HG03520 (cell line): ENCODE measurements around the gene PRRT3.

ENCODE experiments used
- ATAC-seq: cut with Tn5 transposase; IDR thresholded peaks from one replicate; pipeline ENCODE4 v1.9.1; 2021; ENCODE audit warnings: mild to moderate bottlenecking, moderate library complexity; ENCODE audit not compliant: unreplicated experiment

The PRRT3 gene

DNA sequence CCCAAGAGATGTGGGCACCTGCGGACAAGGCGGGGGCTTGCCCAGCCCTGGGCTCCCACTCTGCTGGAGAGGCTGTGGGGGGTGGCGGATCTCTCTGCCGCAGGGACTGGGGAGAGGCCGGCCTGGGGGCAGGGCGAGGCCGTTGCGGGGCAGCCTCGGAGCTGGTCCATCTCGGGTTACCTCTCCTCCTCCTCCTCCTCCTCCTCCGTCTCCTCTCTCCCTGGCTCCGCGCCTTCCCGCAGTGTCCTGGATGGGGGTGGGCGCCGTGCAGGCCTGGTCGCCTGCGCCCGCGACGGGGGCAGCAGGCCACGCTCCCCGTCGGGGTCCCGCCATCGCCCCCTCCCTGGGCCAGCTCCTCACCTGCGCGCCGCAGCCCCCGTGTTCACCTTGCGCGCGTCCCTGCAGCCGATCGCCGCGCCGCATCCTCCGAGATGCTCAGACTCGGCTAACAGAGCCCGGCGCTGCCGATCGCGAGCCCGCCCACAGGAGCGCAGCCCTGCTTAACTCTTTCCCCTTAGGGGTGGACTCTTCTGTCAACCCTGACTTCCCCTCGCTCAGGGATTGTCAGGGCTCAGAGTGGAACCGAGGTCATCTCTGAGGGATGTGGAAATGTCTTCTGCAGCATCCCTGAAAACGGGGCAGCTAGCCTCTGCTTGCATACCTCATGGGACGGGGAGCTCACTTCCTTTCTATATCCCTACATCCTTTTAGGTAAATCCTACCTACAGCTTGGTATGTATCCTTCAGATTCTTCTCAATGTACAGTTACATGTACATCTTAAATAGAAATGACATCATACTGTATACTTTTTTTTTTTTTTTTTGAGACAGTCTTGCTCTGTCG is at the start of gene PRRT3:
TSS of gene PRRT3 (minus strand) at position 447 of the 844 bp plus-strand sequence. CDS start 2,293 bp downstream, outside the sequence.
- peak; percentile 87 for ATAC-seq

- ATAC-seq = no peak
These were observed 48.5 kb upstream of the PRRT3 start for GRCh38 chr3:10000686-10001085.

DNA sequence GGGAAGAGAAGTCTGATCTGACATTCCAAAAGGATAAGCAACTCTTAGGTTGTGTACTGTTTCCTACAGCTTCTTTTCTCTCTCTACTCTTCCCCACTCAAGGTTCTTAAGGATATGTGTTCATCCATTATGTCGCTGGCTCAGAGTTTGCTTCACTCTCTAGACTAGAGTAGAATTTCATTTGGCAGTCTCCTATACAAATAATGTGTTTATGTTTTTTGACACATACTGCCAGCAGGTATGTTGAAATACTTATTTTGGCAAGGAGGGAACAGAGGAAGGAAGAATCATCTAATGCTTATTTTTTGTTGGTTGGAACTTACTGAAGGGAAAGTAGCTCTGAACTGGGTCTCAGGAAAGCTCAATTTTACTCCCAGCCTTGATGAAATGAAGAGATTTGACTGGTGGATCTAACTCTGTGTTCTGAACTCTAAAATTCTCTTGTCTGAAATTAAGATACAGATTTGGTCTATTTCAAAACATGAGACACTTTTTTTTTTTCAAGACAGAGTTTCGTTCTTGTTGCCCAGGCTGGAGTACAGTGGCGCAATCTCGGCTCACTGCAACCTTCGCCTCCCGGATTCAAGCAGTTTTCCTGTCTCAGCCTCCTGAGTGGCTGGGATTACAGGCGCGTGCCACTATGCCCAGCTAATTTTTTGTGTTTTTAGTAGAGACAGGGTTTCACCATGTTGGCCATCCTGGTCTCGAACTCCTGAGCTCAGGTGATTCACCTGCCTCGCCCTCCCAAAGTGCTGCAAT is 42.1 kb upstream of the PRRT3 start:
- no peak for ATAC-seq

GRCh38 chr3:9986230-9986725 is 34.1 kb upstream of the PRRT3 start:
- ATAC-seq = peak; percentile 32

- ATAC-seq = no peak
These were observed 28.0 kb upstream of the PRRT3 start for GRCh38 chr3:9980251-9980650.

- no peak for ATAC-seq
These were observed 26.6 kb upstream of the PRRT3 start for GRCh38 chr3:9978710-9979305.

DNA sequence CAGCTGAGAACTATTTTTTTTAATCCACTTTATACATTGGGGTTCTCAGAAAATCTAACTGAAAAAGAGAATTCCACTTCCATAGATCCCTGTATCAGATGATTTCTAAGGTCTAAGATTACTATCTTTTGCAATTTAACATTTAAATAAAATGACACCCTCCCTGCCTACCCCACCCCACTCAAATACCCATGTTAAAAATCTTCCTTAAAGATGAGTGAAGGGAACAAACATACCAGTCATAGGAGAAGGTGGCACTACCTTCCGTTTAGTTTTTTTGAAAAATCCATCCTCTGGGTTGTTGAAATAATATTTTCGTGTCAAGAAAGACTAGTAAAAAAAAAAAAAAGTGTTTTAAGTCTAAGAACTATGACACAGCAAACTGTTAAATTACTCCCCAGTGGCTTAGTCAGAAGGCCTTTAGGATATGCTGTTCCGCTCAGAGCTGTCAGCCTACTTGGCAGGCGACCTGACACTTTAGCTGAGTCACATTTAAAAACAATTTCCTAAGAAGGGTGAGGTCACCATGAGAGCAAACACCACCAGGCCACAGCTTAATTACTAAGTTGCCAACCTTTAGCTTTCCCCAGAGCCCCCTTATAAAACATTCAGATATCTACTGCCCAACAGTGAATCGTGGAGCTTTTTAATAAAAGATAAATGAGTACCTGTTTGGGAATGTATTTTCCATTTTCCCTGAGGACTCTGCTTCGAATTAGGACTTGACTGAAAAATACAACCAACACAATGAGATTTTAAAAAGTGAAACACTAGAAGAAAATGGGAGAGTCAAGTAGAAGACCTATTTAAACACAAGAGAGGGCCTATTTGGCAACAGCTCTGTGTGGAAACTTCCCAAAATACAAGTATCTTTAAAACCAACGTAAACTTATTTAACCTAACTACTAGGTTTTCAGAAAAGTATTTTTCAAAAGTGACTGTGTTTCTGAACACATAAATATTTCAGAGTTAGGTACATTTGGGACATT is 24.8 kb upstream of the PRRT3 start:
- ATAC-seq = no peak

DNA sequence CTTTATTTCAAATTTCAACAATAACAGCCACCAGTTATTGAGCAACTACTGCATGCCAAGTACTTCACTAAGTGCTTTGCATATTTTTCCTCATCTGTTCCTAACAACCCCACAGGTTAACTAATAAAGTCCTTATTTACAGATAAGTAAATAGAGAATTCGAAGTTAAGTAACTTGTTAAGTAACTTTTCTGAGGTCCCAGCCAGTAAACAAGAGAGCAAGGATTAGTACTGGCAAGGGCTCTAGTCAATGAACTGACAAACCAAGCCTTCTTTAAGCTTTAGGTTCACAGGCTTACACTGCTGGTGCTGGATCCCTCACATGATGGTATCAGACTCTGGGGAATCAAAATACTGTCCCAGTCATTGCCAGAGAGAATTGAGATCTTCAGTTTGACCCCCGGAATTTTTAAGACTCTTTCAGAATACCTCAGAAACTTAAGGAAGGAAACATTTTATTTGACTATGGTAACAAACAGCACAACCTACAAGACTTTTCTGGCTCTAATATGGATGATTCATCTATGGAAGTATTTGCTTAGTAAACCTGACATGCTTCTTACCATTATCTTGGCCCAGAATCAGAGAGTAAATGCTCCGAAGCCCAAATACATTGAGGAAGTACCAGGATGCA is 17.9 kb upstream of the PRRT3 start:
- ATAC-seq = no peak

DNA sequence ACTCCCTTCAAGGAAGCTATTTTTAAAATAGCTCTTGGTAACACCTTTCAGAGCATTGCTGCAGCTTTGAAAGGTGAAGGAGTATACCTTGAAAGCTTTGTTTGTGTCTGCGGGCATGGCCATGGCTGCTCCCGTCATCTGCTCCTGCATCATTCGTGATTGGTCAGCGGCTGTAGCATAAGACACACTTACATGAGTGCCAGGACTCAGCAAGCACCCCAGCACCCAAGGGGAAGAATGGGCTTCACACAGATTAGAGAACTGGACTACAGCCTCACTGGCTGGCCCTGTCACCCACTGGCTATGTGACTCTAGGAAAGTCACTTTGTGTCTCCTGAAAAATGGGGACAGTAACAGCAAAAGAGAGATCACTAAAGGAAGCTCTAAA is 17.4 kb upstream of the PRRT3 start:
- no peak for ATAC-seq

DNA sequence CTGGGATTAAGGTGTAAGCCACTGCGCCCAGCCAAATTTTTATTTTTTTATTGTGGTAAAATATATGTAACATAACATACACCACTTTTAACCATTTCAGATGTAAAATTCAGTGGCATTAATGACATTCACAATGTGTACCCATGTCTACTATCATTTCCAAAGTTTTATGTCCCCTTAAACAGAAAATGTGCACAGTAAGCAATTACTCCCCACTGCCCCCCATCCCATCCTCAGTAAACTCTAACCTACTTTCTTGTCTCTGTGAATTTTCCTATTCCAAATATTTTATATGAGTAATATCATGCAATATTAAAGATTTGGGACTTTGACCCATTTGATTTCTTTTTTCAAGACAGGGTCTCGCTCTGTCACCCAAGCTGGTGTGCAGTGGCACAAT is 14.6 kb upstream of the PRRT3 start:
- no peak for ATAC-seq

DNA sequence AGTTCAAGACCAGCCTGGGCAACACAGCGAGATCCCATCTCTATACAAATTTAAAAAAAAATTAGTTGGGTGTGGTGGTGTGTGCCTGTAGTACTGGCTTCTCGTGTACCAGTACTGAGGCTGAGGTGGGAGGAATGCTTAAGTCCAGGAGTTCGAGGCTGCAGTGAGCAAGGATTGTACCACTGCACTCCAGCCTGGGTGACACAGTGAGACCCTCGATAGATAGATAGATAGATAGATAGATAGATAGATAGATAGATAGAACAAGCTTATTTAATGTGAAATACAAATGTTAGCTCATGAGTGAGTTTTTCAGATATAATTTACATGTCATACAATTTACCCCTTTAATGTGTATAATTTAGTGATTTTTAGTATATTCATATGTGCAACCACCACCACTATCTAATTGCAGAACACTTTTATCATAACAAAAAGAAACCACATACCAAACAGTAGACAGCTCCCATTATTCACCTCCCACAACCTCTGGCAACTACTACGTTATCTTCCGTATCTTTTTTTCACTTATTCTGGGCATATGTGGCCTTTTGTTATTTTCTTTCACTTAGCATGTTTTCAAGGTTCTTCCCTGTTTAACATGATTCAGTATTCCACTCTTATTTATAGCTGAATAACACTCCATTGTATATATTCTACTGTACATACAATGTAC is 13.1 kb upstream of the PRRT3 start:
- ATAC-seq = no peak

GRCh38 chr3:9957214-9957613 is 5.0 kb upstream of the PRRT3 start:
- no peak for ATAC-seq

GRCh38 chr3:9955611-9956352 is 3.6 kb upstream of the PRRT3 start:
- no peak for ATAC-seq

DNA sequence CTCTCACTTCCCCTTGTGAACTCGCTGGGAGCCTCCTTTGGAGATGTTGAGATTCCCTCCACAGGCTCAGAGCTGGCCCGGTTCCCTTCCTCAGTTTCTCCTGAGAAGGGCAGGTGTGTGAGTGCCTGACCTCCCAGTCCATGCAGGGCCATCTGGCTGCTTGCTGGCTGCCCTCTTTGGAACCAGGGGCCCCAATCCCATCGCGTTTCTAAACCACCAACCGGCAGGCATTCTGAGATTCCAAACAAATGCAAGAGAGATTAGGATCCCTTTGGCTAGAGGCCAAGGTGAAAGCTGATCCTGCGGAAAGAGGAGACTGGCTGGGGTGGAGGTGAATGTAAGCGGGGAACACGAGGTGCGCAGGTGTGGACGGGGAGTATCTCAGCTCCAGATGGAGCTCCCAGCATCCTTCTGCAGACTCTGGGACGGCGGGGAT is 2.9 kb upstream of the PRRT3 start:
- no peak for ATAC-seq

DNA sequence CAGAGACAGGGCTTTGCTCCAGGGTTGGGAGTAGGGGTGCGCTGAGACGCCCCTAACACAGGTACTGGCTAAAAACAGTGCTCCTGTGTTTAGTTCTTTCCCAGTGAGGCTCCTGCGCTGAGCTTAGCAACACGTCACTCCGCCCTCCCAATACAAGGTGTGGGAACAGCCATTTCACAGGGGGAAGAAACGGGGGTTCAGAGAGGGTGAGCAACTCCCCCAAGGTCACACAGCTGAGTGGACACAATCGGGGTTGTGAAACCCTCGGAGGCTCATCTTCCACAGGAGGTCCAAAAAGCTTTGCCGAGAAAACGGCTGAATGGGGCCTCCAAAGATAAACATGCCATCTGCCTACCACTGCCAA is 628 bp downstream of the PRRT3 start:
- no peak for ATAC-seq

DNA sequence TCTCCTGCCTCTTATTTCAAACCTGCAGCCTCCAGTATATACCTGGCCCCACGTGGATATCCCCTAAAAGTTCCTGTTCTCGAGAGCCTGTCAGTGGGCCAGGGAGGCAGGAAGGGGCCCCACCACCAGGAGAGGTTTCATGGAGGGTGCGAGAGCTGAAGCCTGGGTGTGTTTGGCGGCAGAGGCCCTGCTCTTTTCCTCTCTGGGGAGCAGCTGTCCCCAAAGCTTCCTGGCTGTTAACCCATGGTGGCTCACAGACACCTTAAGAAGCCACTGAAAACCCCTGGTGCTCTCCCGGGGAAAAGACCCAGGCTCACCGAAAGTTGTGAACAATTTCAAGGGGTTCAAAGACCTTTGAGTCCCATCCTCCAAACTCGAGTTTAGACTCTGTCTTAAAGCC is 1.1 kb downstream of the PRRT3 start:
- ATAC-seq = no peak

DNA sequence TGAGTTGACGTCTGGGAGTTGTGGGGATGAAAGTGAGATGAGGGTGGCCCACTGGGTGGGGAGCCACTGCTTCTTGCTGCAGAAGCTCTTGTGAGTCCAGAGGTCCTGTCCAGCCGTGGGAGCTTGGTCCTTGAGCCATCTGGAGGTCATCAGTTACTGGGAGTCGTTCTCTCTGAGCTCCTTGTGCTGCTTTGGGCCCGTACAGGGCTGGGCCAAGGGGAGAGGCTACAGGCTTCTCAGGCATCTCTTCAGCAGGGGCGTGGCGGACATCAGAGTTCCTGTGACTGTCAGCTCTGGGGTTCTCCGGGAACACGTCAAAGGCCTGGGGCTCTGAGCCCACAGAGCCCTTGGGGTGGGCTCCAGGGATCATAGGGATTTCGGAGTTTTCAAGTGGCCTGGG is 2.6 kb downstream of the PRRT3 start:
- no peak for ATAC-seq

DNA sequence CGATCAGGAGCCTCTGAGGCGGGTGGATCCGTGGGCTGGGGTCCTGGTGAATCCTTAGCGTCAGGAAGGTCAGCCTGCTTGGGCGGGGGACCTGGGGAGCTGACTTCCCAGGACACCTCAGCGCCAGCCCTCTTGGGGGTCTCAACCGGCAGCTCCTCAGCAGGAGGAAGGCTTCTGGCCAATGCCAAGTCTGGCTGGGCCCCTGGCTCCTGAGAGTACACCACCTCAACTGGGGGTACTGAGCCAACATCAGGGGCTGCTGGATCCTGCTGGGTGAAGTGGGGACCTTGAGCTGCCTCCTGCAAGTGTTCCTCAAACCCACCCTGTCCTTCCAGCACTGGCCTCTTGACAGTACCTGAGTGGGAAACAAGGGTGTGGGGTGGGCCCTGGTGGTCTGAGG is 3.1 kb downstream of the PRRT3 start:
- ATAC-seq = no peak

- no peak for ATAC-seq
These were observed 3.6 kb downstream of the PRRT3 start for GRCh38 chr3:9948586-9948985.
